Fibroblast of peridontal ligament (primary cell): ENCODE results near the gene GLIPR1L2.
"Not testable (repeated sequence)": the region's sequence is repeated elsewhere in the genome, so short reads cannot be mapped to it uniquely, and the experiment has no call there.

Experiments
- DNase-seq: peaks from one replicate; pipeline ENCODE4 v3.0.0-alpha.2; 2010; ENCODE audit errors: extremely low read depth

The GLIPR1L2 gene

DNA sequence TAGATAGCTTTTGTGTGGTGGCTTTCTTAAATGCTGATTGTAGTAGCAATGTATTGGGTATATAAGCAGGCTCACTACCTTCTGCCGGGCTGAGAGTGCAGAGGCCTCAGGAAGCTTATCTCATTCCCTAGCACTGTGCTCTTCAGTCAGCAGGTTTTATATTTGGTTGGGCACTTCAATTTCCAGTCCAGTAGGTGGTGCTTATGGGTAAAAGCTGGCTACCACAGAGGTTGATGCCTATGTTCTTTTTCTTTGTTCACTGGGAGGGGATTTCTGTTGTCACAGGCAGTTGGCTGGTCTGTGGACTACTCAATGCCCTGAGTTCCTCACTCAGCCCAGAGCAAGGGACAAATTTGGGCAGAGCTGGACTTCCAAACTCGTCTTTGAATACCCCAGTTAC, 46.7 kb downstream of the GLIPR1L2 start:
- peak; percentile 41 for DNase-seq

DNA sequence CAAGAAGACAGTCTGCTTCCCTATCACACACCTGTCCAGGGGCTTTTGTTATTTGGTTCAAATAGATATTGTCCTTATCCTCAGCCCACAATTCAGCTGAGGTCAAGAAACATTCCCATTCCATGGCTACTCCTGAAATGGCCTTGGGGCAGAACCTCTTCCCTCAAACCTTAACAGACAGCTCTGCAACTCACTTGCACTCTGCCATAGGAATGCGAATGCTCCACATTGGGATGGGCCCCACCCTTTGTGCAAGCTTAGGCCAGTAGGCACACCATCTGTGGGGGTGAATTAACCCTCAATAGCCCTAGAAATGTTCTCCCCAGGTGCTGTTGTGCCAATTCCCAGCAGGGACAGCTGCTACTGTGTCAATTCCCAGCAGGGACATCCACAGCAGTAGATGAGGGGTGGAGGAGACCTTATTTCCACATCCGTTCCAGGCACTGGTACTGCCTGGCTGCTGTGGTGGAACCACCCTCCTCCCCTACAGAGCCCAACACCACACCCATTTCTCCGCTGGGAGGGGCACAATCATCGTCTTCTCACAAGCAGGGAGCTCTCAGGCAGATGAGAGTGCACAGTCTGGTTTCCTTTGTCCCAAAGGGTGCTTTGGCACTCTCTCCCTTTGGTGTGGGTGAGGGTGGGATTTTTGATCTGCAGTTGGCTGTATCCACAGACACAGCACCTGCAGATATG, 47.3 kb downstream of the GLIPR1L2 start:
- no peak for DNase-seq

DNA sequence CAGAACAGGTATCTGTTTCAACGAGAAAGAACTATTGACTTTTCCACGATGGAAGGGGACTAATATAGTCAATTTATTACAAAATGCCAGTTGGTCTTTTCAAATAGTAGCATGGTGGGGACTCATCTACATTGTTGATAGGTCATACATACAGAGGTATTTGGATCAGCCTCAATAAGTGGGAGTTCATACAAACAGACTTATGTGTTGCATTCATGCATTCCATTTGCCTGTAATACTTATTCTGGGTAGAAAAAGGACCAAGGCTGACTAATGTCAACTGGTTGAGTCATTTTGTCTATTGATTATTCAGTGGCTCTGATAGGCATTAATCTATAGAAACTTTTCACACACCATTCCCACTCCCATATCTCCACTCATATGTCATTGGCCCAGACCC, 48.2 kb downstream of the GLIPR1L2 start:
- peak; percentile 22 for DNase-seq

DNA sequence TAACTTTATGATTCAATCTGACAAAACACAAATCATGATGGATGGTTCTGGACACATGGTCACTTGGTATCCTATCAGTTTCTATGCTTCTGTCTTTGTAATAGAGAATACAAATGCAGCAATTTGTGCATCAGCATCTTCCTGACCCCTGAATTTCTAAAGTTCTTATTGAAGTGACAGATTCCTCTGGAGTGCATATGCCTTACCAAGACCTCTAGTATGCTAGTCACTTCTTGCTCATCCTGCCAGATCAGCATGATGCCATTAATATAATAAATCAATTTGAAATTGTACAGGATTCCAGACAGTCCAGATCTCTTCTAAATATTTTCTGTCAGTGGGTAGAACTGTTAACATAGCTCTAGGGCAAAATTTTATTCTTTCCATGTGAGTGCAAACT, 49.0 kb downstream of the GLIPR1L2 start:
- DNase-seq, result no peak

DNA sequence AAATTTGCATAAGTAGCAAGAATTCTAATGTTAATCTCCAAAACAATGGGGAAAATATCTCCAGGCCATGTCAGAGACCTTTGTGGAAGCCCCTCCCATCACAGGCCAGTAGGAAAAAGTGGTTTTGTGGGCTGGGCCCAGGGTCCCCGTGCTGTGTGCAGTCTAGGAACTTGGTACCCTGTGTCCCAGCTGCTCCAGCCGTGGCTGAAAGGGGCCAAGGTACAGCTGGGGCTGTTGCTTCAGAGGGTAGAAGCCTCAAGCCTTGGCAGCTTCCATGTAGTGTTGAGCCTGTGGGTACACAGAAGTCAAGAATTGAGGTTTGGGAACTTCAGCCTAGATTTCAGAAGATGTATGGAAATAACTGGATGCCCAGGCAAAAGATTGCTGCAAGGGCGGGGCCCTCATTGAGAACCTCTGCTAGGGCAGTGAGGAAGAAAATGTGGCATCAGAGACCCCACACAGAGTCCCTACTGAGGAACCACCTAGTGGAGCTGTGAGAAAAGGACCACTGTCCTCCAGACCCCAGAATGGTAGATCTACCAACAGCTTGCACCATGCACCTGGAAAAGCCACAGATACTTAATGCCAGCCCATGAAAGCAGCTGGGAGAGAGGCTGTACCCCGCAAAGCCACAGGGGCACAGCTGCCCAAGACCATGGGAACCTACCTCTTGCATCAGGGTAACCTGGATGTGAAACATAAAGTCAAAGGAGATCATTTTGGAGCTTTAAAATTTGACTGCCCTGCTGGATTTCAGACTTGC, 51.0 kb downstream of the GLIPR1L2 start:
- not testable (repeated sequence) for DNase-seq

DNA sequence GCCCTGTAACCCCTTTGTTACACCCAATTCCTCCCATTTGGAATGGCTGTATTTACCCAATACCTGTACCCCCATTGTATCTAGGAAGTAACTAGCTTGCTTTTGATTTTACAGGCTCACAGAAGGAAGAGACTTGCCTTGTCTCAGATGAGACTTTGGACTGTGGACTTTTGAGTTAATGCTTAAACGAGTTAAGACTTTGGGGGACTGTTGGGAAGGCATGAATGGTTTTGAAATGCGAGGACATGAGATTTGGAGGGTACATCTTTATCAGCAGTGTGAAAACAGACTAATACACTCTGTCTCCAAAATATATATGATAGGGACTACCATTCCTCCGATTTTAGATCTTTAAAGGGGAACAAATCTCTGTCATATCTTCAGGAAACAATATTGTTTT, 51.6 kb downstream of the GLIPR1L2 start:
- not testable (repeated sequence) for DNase-seq

DNA sequence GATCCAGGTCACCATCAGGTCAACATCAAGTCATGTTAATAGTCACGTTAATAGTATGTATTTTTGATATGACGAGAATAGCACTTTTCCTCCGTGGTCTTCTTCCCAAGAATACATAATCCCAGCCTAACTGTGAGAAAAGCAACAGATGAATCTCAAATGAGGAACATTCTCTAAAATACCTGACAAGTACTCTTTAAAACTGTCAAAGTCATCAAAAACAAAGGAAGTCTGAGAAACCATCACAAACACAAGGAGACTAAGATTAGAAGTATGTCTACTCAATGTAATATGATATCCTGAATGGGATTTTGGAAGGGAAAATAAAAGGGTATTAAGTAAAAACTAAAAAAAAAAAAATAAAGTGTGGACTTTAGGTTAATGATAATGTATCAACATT, 52.8 kb downstream of the GLIPR1L2 start:
- peak; percentile 18 for DNase-seq

DNA sequence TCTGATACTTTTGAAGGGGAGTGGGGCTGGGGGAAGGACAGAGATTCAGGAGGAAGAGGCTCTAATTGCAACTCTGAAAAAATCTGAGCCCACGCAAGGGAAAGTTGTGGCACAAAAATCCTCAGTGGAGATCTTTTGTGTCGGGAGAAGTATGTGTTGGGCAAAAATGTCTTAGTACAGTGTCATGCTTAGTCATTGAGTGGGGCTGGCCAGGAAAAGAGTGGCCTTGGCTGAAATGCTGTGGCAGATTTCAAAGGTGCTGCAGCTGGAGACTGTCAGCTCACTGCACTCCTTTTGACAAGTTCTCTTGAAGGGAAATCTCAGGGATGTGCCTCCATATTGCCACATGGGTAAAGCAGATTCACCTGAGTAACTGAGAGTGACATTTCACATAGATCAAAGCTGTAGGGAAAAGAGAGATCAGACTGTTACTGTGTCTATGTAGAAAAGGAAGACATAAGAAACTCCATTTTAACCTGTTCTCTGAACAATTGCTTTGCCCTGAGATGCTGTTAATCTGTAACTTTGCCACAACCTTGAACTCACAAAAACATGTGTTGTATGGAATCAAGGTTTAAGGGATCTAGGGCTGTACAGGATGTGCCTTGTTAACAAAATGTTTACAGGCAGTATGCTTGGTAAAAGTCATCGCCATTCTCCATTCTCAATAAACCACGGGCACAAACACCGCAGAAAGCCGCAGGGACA, 53.7 kb downstream of the GLIPR1L2 start:
- DNase-seq, result peak; percentile 45

DNA sequence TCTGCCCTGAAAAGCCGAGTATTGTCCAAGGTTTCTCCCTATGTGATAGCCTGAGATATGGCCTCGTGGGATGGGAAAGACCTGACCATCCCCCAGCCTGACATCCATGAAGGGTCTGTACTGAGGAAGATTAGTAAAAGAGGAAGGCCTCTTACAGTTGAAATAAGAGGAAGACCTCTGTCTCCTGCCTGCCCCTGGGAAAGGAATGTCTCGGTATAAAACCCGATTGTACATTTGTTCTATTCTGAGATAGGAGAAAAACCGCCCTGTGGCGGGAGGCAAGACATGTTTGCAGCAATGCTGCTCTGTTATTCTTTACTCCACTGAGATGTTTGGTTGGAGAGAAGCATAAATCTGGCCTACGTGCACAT, 54.2 kb downstream of the GLIPR1L2 start:
- not testable (repeated sequence) for DNase-seq

DNA sequence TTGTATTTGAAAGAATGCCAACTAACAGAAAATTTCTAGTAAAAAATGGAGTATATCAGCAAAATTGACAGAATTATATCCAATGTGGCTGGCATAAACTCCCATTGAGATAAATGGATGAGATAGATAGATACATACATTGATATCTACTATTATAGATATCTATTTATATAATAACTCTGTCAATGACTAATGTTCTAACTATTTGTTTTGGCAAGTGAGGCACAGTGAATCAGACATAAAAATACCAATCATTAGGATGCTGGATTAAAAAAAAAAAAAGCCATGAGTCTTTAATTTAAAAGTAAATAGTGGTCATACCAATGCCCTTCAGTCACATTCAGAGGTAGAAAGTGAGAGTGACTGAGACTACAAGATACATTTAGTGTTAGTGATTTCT, 56.0 kb downstream of the GLIPR1L2 start:
- DNase-seq, result peak; percentile 77

DNA sequence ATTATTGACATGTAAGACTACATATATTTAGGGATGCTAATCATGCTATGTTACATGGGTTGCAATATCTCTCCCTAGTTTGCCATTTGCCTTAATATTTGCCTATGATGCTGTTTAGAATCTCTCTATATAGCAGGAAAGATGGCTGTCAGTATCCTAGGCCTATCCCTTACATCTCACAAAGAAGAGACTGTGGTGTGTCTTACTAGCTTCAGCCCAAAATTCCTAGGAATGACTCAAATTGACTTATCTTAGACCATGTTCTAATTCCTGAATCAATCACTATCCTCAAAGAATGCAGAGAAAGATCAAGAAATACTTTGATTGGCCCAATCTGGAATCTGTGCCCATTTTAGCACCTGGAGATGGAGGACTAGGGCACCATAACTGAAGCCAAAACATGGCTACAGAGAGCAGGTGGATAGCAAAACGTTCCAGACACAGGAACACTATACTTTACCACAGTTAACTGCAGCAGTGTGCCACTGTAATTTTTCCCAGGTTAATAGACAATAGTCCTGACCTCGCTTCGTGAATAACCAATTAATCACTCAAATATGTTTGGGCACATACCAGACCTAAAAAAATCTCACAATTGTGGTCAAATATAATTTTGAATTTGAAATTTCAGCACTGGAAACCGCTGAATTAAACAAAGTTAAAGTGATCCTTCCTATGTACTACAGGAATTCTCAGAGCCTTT, 57.0 kb downstream of the GLIPR1L2 start:
- no peak for DNase-seq

DNA sequence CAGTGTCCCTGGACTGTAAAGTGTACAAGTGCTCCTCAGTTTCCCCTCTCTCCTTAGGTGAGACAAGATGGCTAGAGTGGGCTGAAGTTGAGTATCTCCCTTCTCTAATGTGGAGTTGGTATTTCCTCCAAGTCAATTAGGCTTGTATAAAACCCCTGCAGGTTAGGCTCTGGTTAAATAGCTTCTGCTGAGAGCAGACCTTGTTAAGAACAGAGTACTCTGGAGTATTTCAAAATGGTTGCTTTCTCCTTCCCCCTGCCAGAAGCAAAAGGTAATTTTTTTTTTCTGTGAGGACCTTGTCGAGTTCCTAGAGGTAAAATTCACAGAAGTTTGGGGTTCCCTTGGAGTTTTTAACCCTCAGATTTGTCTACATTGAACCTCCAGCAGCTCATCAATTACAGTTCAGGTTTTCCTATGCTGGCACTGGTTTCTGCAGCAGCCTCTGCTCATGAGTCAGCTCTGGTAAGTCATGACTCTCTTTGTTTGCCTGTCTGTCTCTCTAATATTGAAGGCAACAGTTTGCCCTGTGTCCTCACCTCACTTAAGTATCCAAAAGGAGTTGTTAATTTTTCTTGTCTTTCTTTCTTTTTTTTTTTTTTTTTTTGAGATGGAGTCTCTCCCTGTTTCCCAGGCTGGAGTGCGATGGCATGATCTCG, 61.9 kb downstream of the GLIPR1L2 start:
- DNase-seq, result peak; percentile 40

DNA sequence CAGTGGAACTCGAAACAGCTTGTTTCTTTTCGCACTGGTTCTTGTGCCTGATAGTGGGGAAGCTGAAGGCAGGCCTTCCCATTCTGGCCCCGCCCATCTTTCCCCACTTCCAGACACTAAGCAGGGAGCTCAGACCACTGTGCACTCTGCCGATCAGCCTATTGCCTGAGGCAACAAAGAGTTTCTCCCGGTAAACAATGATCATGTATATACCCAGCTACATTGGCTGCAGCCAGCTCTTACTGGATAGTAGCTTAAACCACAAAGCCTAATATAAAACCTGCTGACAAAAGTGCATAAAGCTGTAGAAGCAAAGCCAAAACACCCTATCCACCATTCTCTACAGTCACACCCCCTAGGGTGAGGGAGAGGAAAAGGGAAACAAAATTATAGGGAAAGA, 65.0 kb downstream of the GLIPR1L2 start:
- DNase-seq, result no peak

DNA sequence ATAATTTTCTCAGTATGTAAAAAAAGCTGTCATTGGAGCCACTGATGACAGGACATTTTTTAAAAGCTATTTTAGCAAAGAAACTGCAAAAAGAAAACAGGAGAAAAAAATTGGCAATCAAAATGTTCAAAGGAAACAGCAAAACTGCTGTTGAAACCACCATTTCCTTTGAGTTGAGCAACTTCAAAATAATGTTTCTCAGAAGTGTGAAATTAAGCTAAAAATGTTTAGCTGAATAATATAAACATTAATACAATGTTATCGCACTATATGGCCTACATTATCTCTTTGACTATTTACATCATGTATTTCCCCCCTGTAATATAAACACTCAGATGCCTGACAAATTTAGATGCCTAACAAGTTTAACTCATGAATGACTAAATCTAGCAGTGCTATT, 66.3 kb downstream of the GLIPR1L2 start:
- DNase-seq, result no peak

DNA sequence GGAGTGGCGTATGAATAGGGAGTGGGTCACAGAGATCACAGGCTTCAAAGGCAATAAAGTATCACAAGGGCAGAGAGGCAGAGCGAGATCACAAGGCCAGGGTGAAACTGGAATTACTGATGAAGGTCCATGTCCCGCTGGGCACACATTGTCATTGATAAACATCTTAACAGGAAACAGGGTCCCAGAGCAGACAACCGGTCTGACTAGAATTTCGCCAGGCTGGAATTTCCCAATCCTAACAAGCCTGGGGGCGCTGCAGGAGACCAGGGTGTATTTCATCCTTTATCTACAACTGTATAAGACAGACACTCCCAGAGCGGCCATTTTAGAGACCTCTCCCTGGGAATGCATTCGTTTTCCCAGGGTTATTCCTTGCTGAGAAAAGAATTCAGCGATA, 67.0 kb downstream of the GLIPR1L2 start:
- not testable (repeated sequence) for DNase-seq

DNA sequence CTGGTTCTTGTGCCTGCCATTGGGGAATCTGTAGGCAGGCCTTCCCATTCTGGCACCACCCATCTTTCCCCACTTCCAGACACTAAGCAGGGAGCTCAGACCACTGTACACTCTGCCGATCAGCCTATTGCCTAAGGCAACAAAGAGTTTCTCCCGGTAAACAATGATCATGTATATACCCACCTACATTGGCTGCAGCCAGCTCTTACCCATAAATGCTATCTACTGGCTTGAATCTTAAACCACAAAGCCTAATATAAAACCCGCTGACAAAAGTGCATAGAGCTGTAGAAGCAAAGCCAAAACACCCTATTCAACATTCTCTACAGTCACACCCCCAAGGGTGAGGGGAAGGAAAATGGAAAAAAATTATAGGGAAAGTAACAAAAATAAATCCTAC, 68.9 kb downstream of the GLIPR1L2 start:
- no peak for DNase-seq

DNA sequence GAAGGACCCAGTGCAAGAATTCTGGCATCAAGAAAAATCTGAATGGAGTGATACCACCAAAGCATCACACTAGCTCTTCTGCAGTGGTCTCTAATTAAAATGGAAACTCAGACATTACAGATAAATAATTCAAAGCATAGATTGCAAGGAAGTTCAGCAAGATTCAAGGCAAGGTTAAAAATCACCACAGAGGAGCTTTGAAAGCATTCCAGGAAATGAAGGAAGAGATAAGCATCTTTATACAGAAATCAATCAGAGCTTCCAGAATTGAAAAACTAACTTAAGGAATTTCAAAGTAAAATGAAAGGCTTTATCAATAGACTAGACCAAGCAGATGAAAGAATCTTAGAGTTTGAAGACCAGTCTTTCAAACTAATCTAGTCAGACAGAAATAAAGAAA, 69.3 kb downstream of the GLIPR1L2 start:
- no peak for DNase-seq

DNA sequence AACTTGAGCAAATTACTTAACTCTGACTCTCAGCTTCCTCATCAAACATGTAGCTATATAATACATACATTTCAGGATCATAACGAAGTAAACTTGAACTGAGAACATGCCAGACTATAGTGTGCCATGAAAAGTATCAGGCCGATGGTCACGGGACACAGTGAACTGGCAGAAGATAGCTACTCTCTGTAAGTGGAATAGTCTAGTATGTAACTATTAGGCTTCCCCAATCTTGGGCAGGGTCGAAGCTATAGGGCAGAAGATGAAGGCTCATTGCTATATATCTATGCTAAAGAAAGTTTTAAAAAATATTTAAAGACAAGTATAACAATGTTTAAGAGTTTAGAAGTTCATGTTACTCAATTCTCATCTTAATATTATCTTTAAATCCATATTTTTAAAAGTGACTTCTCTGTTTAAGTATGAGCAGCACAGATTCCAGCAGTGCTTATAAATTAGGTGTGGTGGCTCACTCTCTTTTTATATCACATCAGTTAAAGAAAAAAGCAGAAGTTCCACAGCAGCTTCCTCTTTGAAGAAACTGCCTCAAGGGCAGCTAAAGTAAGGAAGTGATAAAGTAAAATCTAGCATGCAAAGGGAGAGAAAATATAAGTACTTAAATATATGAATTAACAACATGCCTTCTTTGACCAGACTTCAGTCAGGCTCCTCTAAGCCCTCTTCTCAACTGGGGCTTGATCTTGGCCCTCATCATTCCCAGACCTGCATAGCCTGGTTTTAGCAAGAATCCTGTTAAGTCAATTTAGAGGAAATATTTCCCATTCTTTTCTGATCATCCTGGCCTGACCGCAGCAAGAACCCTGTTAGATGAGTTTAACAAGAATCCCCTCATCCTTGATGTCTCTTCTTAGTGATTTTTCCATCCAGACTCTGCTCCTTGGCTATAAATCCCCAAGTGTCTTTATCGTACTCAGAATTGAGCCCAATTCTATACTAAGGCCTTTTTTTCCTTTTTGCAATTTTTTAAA, 81.3 kb downstream of the GLIPR1L2 start:
- no peak for DNase-seq

DNA sequence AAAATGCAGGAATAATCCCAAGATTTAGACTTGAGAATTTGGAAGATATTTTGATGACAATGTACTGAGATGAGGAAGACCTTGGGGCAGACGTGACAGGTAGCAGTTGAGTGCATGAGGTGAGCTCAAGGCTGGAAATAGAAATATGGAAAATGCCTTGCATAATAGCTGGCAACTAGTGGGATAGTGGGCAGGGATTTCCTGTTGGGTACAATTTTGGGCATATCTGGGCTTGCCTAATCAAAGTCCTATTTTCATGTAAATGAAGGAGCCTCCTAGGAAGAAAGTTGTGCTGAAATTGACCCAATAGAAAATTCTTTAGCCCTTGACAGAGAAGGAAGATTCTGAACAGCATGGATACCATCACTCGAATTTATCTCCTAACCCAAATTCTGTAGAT, 83.2 kb downstream of the GLIPR1L2 start:
- no peak for DNase-seq

DNA sequence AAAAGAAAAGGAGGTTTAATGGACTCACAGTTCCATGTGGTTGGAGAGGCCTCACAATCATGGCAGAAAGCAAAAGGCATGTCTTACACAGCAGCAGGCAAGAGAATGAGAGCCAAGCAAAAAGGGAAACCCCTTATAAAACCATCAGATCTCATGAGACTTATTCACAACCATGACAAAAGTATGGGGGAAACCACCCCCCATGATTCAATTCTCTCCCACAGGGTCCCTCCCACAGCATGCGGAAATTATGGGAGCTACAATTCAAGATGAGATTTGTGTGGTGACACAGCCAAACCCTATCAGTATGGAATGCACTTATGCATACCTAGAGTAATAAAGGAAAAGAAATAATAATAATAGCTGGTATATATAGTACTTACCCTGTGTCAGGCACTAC, 85.2 kb downstream of the GLIPR1L2 start:
- DNase-seq, result no peak

DNA sequence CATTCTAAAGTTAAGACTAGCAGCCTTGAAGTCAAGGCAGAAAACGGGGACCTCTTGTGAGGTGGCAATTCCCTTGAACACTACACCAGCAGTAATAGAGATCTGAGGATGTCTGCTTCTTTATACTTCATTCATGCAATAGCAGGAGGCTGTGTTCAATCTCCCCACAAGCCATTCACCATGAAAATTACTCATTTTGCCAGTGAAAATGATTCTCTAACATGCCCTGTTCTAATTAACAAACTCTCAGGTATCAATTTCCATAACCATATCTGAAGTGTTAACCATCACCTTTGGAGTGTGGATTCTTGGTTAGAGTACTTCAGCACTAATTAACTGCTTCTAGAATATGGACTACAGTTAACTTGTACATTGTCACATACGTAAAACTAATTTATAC, 86.2 kb downstream of the GLIPR1L2 start:
- DNase-seq, result no peak
